GM12873 (cell line): ENCODE measurements around the gene CLDN11.

Experiments used
- CTCF ChIP-seq: IDR thresholded peaks from 2 replicates; pipeline ENCODE4 v1.5.1; 2012; ENCODE audit warnings: low read depth, mild to moderate bottlenecking, moderate library complexity, low read length, control low read depth; ENCODE audit not compliant: insufficient read depth; ENCODE audit errors: missing control alignments

Gene CLDN11

GRCh38 chr3:170418422-170419398, at the start of gene CLDN11:
CLDN11 (plus strand) TSS chr3:170418868; CDS start chr3:170419067, 199 bp downstream.
- TF ChIP-seq CTCF = no peak

- no peak for TF ChIP-seq CTCF
Observed at GRCh38 chr3:170368921-170369320, 49.7 kb upstream of the CLDN11 start.

GRCh38 chr3:170372190-170372879, 46.3 kb upstream of the CLDN11 start:
- no peak for TF ChIP-seq CTCF

- no peak for TF ChIP-seq CTCF
Observed at GRCh38 chr3:170383567-170383966, 35.1 kb upstream of the CLDN11 start.

- TF ChIP-seq CTCF = no peak
Observed at GRCh38 chr3:170386468-170386867, 32.2 kb upstream of the CLDN11 start.

GRCh38 chr3:170387950-170388349, 30.7 kb upstream of the CLDN11 start:
- TF ChIP-seq CTCF = no peak

GRCh38 chr3:170391108-170391507, 27.6 kb upstream of the CLDN11 start:
- TF ChIP-seq CTCF = no peak
